Kidney (tissue), 14 donors: ENCODE measurements around the gene GYS1. TPM values are rescaled to one million over a fixed set of nuclear protein-coding genes. Genes with fewer than 3 reads are reported as not detected.

Source experiments
- DNase-seq, 5 donors: peaks; one replicate each; pipeline ENCODE4 v3.0.0-alpha.2; 2013 to 2020
- FAIRE-seq: peaks from 2 replicates; lab custom pipeline; 2012; peaks lifted over from hg19 to GRCh38; lab: Jason Lieb, UNC
- H3K27ac ChIP-seq, 2 donors: one replicate each; pipeline ENCODE4 v1.7.0; 2013; ENCODE audit warnings: low read depth in 2 of 2, low read length in 2 of 2, inconsistent platforms in 1 of 2
- H3K27me3 ChIP-seq: one replicate; pipeline ENCODE4 v1.7.1; 2013; ENCODE audit warnings: low read length, inconsistent platforms; ENCODE audit not compliant: control insufficient read depth, insufficient read depth
- H3K36me3 ChIP-seq, 3 donors: one replicate each; pipeline versions ENCODE4 v1.7.0 to v1.7.1; 2013; ENCODE audit warnings: low read length in 3 of 3, control low read depth in 1 of 3, inconsistent platforms in 1 of 3; ENCODE audit not compliant: insufficient read depth in 3 of 3, control insufficient read depth in 2 of 3
- H3K4me1 ChIP-seq, 3 donors: one replicate each; pipeline versions ENCODE4 v1.7.0 to v1.7.1; 2013; ENCODE audit warnings: low read length in 3 of 3, inconsistent platforms in 1 of 3, low read depth in 1 of 3; ENCODE audit not compliant: control insufficient read depth in 2 of 3, insufficient read depth in 2 of 3
- H3K4me3 ChIP-seq, 3 donors: one replicate each; pipeline versions ENCODE4 v1.7.0 to v1.8.1; 2013; ENCODE audit warnings: low read length in 3 of 3, control low read depth in 1 of 3, inconsistent platforms in 1 of 3
- H3K9ac ChIP-seq, 3 donors: one replicate each; pipeline versions ENCODE4 v1.7.0 to v1.7.1; 2013; ENCODE audit warnings: low read length in 3 of 3, control low read depth in 1 of 3, inconsistent platforms in 1 of 3
- H3K9me3 ChIP-seq, 3 donors: one replicate each; pipeline versions ENCODE4 v1.7.0 to v1.7.1; 2013; ENCODE audit warnings: low read length in 3 of 3, control low read depth in 1 of 3, inconsistent platforms in 1 of 3; ENCODE audit not compliant: control insufficient read depth in 2 of 3, insufficient read depth in 1 of 3
- intact Hi-C: fragments of 100-400 bp; cut with DNase I; formaldehyde crosslinking; loops from one replicate; pipeline ENCODE4 v1.11.1; 2022
- polyA plus RNA-seq: library from polyadenylated mRNA; stranded (reverse); fragments of 350-450 nt; fragmentation: Illumina TruSeq; extraction: RNeasy Lipid Tissue Mini Kit (QIAGEN cat#74804); gene quantifications from one replicate; pipeline ENCODE4 v1.2.3, GENCODE V29; 2014; ENCODE audit warnings: low read depth, low replicate concordance; ENCODE audit not compliant: insufficient read depth
- total RNA-seq: library from RNA; stranded (reverse); fragmentation: NEBNext Ultra II Directional; extraction: Animal tissue kit (Norgen Biotek cat#: 25700); gene quantifications from one replicate; pipeline ENCODE4 v1.2.1, GENCODE V29; 2021
- TF ChIP-seq, protein P1 (sequence below): IDR thresholded peaks from 3 replicates; pipeline ENCODE4 v1.5.1; 2012; ENCODE audit warnings: mild to moderate bottlenecking, moderate library complexity, borderline replicate concordance; ENCODE audit not compliant: insufficient read depth; ENCODE audit errors: extremely low read depth
- donor health status: control.
- donor health status: control.
- donor health status: control.
- donor health status: control.
- donor health status: control.
- donor health status: DM: yes; HTN: yes; CAD: no.
- donor health status: Normal renal cell carcinoma (clear cell type).

Gene GYS1
- total and polyA plus RNA-seq, 2 donors from 2014 or later: 23.9 to 41.5 TPM

DNA sequence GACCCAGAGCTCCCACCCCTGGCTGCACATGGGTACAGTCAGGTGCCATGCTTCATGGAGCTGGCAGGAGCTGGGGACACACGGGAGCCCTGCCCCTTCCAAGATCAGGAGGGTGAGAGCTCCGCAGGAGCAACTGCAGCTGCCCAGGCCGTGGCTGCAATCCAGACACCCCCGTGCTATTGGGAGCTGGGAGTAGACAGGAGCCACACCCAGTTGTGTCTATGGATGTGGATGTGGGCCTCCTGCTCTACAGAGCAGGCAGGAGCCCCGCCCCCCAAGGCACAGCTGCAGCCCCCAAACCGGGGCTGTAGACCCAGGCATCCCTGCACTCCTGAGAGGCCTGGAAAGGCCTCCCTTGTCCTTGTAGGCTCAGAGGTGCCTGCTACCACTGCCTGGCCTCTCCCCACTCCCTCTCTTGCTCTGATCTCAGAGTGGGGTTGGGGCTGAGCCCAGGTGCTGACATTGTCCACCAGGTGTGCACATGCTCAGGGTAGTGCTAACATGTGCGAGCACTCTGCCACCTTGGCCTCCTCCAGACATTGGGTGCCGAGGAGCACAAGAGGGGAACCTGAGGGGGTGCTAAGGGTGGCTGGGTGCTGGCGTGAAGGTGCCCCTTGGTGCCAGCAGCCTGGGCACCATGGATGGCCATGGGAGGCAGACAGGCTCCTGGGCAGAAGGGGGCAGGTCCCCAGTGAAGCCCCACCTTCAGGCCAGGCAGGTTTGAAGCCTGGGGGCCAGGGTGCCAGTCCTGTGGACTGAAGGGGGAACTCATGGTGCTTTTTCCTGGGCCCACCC, 46.4 kb downstream of the GYS1 start:
- H3K4me3 ChIP-seq: no peak overlapping the region
- no peaks in the 10 kb centered on the region for H3K4me1 ChIP-seq
- no peak for FAIRE-seq
- TF ChIP-seq, protein P1, sequence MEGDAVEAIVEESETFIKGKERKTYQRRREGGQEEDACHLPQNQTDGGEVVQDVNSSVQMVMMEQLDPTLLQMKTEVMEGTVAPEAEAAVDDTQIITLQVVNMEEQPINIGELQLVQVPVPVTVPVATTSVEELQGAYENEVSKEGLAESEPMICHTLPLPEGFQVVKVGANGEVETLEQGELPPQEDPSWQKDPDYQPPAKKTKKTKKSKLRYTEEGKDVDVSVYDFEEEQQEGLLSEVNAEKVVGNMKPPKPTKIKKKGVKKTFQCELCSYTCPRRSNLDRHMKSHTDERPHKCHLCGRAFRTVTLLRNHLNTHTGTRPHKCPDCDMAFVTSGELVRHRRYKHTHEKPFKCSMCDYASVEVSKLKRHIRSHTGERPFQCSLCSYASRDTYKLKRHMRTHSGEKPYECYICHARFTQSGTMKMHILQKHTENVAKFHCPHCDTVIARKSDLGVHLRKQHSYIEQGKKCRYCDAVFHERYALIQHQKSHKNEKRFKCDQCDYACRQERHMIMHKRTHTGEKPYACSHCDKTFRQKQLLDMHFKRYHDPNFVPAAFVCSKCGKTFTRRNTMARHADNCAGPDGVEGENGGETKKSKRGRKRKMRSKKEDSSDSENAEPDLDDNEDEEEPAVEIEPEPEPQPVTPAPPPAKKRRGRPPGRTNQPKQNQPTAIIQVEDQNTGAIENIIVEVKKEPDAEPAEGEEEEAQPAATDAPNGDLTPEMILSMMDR: no peak
- no peaks in the 10 kb centered on the region for H3K27me3 ChIP-seq
- intact Hi-C loops: no loop called here
- H3K36me3 ChIP-seq: no peaks in the 10 kb centered on the region
- no peak overlapping the region for H3K9ac ChIP-seq
- H3K9me3 ChIP-seq: no peaks in the 10 kb centered on the region
- DNase-seq: no peak
- H3K27ac ChIP-seq: no peak overlapping the region

DNA sequence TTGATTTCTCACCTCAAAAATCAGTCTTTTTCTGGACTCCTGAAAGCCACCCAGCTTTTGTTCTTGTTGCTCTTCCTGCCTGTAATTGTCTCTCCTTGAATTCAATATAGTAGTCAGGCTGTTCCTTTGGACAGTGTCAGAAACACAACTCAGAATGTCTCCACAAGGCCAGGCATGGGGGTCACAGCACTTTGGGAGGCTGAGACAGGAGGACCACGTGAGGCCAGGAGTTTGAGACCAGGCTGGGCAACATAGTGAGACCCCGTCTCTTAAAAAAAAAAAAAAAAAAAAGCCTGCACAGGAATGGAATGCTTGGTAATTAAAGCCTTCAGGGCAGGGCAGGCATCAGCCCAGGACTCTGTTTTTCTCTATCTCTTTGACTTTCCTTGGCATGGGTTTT, 47.3 kb downstream of the GYS1 start:
- FAIRE-seq: no peak
- H3K27ac ChIP-seq: no peak overlapping the region
- no peaks in the 10 kb centered on the region for H3K27me3 ChIP-seq
- no peak overlapping the region for H3K9ac ChIP-seq
- intact Hi-C loops: no loop called here
- no peak overlapping the region for H3K4me3 ChIP-seq
- H3K4me1 ChIP-seq: no peaks in the 10 kb centered on the region
- peaks cover 0 to 4% (median 0%) of the 10 kb centered on the region in 3 donors for H3K9me3 ChIP-seq
- peaks cover 0 to 2% (median 0%) of the 10 kb centered on the region in 3 donors for H3K36me3 ChIP-seq
- TF ChIP-seq, protein P1: no peak
- DNase-seq: peak in 1 of 5 donors; percentile 15

DNA sequence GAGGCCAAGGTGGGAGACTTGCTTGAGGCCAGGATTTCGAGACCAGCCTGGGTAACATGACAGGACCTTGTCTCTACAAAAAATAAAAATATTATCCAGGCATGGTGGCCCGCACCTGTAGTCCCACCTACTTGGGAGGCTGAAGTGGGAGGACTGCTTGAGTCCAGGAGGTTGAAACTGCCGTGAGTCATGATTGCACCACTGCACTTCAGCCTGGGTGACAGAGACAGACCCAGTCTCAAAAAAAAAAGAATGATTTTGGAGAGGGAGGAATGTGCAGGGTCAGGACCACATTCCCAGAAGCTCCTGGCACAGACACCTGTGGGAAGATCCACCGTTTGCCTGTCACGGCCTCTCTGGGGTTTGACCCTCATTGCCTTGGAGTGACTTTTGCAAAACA, 47.7 kb downstream of the GYS1 start:
- DNase-seq: no peak

More for the DNA sequence above, 47.7 kb downstream of the GYS1 start:
- Histone ChIP-seq H3K9ac (no peak overlapping the region), H3K27ac (no peak overlapping the region), H3K9me3 (peaks cover 0 to 4% (median 0%) of the 10 kb centered on the region in 3 donors), H3K36me3 (peaks cover 0 to 2% (median 0%) of the 10 kb centered on the region in 3 donors), H3K4me1 (no peaks in the 10 kb centered on the region), H3K27me3 (no peaks in the 10 kb centered on the region), H3K4me3 (no peak overlapping the region)
- TF ChIP-seq, protein P1: no peak
- intact Hi-C loops: no loop called here
- no peak for FAIRE-seq
